SKM-1 (cell line): ENCODE results near the gene NDUFAF7.
"Not testable (repeated sequence)": the region's sequence is repeated elsewhere in the genome, so short reads cannot be mapped to it uniquely, and the experiment has no call there.

ENCODE experiments used
- DNase-seq: peaks from one replicate; lab custom pipeline; 2025; ENCODE audit not compliant: unreplicated experiment; lab: John Stamatoyannopoulos, UW

The NDUFAF7 gene

DNA sequence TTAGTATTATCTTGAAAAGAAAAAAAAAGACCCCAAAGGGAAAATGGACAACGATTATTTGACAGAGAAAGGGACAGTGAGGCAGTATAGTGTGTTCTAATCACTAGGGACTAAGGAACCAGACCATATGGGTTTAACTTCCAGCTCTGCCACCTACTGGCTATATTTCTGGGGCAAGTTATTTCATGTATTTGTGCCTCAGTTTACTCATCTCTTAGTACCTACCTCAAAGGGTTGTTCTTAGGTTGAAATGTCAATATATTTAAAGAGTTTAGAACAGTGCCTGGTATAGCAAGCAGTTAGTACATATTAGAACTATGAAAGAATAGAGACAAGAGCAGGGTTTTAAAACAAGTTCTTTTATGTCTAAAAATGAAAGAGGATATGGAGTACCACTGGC lies 50.5 kb downstream of the NDUFAF7 start:
- DNase-seq = no peak

DNA sequence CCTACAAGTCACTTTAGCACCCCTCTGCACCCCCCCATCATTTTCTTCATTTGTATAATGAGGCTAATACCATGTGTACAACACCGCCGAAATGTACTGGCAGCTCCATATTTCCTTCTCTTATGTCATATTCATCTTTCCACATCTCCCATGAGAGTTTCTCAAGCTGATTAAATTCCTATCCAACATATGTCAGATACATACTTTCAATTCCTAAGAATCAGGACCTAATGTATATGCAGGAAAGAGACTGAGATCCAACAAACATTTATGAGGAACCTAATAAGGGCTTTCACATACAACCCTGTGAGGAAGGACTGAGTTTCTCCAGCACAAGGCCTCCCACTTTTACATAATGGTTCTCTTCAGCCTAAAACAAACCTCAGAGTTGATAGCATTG lies 51.3 kb downstream of the NDUFAF7 start:
- no peak for DNase-seq

DNA sequence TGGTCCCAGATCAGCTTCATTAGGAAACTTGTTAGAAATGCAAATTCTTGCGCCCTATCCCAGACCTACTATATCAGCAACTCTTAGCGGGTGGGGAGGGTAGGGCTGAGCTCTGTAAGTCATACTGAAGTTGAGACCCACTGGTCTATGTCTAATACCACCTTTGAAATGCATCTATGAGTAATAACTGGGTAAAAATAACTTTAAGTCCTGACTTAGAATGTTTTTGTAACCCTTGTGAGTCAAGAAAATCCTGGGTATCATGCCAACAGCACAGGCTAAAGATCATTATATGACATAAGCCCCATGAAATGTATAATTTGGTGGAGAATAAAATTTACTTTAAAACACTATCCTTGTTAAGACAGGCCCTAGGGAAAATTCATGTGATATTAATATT lies 51.7 kb downstream of the NDUFAF7 start:
- DNase-seq = no peak

DNA sequence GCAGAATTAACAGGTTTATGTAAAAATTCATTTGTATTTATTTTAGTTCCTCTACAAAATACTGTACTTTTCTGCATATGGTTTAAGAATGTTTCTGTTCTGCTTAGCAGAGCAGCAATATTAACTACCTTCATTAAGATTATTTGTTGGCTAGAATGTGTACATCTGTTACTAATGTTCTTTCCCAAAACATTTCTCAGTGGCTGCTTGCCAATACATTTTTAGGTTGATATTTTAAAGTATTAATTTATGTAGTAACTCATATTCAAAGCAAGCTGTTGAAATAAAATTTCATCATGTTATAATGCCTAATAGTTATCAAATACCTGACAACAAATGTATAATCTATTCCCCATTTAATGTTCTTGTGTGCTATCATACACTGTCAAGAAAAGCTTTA lies 52.9 kb downstream of the NDUFAF7 start:
- no peak for DNase-seq

DNA sequence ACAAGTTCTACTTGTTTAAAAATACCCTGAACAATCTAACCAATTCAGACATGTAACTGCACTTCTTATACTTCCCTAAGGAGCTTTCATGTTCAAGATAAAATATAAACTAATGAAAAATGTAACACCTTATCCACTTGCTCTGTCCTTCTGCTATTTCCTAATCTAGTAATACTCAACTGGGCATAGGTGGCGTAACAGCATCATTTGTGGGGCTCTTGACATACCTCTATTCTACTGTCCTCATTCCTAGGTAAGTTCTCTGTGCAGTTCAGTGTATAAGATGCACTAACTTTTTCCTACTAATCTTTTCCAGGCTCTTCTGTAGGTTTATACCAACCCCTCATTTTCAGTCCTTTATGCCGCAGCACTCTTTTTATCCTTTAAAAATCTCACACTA lies 56.5 kb downstream of the NDUFAF7 start:
- no peak for DNase-seq

DNA sequence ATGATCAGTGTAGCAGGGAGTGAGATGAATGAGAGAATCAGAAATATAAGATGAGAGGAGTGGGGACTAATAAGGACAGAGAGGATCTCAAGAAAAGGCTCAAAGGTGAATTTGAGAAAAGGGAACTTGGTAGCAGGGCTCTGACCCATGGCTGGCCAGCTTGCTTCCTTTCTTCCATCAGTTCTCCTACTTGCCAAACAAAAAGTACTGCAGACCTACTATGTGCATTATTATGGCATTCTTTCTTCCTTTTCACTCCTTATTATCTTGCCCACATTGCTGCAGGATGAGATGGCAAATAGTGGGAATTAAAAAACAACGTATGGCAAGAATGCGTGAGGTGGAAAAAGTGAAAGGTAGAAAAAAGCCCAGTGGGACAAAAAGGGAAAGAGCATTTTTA lies 60.2 kb downstream of the NDUFAF7 start:
- DNase-seq = no peak

DNA sequence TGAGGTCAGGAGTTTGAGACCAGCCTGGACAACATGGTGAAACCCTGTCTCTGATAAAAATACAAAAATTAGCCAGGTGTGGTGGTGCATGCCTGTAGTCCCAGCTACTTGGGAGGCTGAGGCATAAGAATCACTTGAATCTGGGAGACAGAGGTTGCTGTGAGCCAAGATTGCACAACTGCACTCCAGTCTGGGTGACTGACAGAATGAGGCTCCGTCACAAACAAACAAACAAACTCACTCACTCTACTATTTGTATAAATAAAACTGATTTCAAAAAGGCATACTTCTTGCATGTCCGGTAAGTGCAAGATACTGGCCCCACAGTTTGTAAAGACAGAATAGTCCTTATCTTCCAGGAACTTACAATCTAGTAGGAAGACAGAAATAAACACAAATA lies 63.4 kb downstream of the NDUFAF7 start:
- not testable (repeated sequence) for DNase-seq

DNA sequence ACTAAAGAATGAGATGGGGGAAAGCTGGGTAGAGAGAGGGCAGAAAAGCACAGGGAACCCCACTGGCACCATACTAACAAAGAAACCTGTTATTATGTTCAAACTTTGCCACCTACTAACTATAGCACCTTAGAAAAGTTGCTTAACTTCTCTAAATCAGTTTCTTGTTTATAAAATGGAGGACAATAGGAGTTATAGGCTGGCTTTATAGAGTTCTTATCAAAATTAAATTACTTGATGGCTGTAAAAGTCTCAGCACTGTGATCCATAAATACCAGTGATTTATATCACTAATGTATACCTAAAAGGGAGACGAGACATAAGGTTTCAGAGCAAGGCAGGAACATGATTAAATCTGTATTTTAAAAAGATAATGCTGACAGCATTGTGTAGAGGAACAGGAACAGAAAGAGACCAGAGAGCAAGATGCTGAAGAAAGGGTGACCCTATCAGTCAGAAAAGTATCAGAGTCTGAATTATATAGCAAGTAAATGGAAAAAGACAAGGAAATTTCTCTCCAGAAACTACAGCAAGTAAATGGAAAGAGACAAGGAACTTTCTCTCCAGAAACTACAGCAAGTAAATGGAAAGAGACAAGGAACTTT lies 64.1 kb downstream of the NDUFAF7 start:
- no peak for DNase-seq

DNA sequence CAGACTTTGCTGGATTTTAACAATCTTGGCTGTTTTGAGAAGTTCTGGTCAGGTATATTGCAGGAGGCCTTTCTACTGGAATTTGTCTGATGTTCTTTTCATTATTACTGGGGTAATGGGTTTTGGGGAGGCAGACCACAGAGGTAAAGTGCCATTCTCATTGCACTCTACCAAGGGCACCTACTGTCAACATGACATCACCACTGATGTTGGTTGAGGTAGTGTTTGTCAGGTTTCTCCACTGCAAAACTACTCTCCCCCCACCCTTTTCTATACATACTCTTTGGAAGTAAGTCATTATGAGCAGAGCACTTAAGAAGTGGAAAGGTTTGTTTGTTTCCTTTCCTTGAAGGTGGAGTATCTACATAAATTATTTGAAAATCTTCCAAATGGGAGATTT lies 66.2 kb downstream of the NDUFAF7 start:
- no peak for DNase-seq
